Measurements from ENCODE around the gene PRTN3.

PRTN3 gene

DNA sequence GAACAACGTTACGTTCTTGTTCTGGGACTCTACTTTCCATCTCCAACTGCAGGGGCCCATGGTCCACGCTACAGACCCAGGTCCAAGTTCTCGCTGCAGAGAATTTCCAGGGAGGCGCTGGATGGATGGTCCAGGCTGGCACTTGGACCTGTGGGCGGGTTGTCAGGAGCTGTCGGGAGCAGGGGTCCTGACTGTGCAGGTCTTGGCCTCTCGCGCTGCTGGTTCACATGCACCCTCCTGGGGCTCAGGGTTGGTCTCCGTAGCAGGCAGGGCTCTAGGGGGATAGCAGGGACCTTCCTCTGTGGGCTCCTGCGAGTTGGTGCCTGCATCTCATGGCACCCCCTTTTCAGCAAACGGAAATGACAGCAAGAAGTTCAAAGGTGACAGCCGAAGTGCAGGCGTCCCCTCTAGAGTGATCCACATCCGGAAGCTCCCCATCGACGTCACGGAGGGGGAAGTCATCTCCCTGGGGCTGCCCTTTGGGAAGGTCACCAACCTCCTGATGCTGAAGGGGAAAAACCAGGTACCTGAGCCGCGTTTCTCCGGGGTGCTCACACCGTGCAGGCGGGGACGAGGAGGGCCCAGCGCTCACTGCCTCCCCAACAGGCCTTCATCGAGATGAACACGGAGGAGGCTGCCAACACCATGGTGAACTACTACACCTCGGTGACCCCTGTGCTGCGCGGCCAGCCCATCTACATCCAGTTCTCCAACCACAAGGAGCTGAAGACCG, 36.9 kb upstream of the PRTN3 start:
- no peak for DNase-seq (ENCODE audit: low spot score)

DNA sequence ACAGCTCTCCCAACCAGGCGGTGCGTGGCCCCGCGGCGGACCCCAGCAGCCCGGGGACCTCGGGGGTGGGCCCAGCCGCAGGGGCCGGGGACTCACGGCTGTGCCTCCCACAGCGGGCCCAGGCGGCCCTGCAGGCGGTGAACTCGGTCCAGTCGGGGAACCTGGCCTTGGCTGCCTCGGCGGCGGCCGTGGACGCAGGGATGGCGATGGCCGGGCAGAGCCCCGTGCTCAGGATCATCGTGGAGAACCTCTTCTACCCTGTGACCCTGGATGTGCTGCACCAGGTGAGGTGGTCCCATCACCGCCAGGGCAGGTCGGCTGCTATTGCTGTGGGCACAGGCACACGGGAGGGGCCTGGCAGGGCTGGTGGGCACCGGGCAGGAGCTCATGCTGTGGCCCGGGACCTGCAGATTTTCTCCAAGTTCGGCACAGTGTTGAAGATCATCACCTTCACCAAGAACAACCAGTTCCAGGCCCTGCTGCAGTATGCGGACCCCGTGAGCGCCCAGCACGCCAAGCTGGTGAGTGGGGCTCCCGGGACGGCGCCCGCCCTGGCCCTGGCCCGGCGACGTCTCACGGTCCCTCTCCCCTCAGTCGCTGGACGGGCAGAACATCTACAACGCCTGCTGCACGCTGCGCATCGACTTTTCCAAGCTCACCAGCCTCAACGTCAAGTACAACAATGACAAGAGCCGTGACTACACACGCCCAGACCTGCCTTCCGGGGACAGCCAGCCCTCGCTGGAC, 36.2 kb upstream of the PRTN3 start:
- no peak for DNase-seq (ENCODE audit: low spot score)

DNA sequence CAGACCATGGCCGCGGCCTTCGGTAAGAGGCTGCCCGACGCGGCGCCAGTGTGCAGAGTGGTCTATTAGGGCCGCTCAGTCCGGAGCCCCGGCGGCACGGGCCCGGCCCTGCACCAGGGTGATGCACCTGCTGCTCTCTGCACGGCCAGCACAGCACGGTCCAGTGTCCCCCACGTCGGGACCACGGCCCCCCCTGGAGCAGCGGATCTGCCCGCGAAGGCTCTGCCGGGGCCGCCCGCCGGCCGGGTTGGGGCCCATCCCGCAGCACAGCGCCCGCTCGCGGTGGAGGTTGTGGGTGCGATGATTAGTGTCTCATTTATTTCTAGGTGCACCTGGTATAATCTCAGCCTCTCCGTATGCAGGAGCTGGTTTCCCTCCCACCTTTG, 35.6 kb upstream of the PRTN3 start:
- no peak for DNase-seq (ENCODE audit: low spot score)

DNA sequence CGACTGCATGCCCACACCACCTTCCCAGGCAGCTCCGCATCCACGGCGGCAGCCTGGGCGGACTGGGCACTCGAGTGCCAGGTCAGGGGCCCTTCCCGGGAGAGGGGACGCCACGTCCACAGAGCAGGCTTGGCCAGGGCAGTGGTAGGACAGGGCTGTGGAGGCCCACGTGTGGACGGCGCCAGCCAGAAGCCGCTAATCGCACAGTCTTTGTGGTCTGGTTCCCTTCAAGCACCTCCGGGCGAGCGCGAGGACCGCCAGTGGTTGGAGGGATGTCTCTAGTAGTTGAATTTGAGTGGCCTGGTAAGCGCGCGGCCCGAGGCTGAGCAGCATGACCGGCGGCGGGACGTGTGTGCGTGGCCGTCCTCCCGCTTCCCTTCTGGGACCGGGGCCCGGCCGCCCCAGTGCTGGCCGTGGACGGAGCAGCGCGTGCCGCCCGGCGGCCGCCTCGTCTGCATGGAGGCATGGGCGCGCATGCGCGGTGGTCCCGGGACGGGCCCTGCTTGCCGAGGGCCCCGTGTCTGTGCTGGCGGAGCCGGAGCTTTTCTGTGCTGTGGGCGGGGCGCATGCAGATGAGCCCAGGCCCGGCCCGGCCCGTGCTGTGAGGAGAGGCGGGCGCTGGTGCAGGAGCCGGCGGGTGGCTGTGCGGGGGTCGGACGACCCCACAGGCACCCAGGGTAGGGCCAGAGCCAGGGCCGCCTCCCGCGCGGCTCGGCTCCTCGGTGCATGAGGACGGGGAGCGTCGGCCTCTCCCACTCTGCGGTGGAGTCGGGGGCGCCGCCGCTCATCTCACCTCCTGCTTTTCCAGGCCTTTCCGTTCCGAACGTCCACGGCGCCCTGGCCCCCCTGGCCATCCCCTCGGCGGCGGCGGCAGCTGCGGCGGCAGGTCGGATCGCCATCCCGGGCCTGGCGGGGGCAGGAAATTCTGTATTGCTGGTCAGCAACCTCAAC, 34.9 kb upstream of the PRTN3 start:
- DNase-seq (ENCODE audit: low spot score) = no peak

DNA sequence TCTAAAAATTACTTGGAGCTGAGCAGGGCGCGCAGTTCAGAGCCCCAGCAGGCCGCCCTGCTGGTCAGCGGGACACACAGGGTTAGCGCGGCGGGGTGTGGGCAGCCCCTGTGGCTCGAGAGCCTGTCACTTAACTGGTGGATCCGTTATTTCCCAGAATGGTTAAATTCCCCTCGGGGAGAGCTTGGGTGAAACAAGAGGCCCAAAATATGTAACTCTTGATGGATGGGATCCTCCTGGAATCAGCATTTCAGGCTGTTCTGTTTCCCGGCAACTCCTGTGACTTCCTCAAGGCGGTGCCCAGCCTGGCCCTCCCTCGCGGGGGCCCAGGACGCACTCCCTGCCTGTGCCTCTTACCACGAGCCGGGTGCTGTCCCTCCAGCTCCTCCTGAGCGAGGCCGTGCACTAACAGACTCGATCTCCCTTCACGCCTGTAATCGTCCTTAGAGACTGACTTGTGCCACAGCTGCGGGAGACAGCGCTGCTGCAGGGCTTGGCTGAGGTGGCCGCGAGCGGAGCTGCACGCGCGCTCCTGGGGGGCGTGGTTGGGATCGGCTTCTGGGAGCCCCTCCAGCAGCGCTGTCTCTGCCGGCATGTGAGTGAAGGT, 33.9 kb upstream of the PRTN3 start:
- no peak for DNase-seq (ENCODE audit: low spot score)

DNA sequence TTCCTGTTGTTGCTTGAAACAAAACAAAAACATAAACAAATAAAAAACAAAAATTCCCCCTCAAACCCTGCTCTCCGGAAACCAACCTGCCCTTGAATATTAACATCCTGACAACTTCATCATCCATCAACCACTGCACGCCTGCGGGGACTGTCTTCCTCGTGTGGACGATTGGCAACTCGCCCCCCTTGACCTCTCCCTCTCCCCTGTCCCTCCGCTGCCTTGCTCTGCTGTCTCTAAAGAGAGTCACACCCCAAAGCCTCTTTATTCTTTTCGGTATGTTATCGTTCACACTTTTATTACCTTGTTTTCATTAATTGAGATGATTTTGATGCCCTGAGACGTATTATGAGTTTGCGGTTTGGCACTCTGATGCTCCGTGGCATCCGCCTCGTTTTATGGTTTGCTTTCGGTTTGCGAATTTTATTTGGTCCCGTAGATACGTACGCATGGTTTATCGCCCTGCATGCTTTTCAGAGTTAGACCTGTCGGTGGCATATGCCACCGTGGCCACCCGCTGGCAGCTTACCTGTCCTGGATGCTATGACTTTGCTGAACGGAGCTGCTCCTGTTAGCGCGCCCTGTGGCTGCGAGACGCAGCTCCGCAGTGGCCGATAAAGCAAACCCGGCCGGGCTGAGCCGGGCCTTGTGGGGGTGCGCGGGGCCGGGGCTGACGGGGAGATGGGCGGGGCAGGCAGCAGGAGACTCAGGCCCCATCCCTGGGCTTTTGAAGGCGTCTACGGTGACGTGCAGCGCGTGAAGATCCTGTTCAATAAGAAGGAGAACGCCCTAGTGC, 33.0 kb upstream of the PRTN3 start:
- DNase-seq (ENCODE audit: low spot score) = no peak

DNA sequence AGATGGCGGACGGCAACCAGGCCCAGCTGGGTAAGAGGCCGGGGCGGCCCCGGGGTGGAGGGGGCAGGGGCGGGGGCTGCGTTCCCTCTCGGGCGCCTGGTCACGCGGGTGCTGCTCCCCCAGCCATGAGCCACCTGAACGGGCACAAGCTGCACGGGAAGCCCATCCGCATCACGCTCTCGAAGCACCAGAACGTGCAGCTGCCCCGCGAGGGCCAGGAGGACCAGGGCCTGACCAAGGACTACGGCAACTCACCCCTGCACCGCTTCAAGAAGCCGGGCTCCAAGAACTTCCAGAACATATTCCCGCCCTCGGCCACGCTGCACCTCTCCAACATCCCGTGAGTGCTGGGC, 32.4 kb upstream of the PRTN3 start:
- no peak for DNase-seq (ENCODE audit: low spot score)

DNA sequence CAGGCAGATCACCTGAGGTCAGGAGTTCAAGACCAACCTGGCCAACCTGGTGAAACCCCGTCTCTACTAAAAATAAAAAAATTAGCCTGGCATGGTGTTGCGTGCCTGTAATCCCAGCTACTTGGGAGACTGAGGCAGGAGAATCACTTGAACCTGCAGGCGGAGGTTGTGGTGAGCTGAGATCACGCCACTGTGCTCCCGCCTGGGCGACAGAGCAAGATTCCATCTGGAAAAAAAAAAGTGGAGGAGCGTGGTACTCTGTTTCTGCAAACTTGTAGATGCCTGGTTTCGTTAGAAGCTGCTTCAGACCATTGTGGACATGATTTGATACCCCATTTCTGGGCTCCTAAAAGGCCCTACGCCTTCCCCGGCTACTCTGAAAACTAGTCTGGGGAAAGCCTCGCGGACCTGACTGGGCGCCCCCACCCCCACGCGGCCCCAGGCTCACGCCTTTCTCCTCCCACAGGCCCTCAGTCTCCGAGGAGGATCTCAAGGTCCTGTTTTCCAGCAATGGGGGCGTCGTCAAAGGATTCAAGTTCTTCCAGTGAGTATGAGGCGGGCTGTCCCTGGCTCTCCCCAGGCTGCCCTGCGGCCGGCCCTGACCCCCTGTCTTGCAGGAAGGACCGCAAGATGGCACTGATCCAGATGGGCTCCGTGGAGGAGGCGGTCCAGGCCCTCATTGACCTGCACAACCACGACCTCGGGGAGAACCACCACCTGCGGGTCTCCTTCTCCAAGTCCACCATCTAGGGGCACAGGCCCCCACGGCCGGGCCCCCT, 30.5 kb upstream of the PRTN3 start:
- DNase-seq (ENCODE audit: low spot score) = no peak

DNA sequence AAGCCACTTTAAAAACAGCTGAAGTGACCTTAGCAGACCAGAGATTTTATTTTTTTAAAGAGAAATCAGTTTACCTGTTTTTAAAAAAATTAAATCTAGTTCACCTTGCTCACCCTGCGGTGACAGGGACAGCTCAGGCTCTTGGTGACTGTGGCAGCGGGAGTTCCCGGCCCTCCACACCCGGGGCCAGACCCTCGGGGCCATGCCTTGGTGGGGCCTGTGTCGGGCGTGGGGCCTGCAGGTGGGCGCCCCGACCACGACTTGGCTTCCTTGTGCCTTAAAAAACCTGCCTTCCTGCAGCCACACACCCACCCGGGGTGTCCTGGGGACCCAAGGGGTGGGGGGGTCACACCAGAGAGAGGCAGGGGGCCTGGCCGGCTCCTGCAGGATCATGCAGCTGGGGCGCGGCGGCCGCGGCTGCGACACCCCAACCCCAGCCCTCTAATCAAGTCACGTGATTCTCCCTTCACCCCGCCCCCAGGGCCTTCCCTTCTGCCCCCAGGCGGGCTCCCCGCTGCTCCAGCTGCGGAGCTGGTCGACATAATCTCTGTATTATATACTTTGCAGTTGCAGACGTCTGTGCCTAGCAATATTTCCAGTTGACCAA, 29.8 kb upstream of the PRTN3 start:
- DNase-seq (ENCODE audit: low spot score) = no peak

DNA sequence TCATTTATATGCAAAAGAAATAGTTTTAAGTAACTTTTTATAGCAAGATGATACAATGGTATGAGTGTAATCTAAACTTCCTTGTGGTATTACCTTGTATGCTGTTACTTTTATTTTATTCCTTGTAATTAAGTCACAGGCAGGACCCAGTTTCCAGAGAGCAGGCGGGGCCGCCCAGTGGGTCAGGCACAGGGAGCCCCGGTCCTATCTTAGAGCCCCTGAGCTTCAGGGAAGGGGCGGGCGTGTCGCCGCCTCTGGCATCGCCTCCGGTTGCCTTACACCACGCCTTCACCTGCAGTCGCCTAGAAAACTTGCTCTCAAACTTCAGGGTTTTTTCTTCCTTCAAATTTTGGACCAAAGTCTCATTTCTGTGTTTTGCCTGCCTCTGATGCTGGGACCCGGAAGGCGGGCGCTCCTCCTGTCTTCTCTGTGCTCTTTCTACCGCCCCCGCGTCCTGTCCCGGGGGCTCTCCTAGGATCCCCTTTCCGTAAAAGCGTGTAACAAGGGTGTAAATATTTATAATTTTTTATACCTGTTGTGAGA, 29.2 kb upstream of the PRTN3 start:
- no peak for DNase-seq (ENCODE audit: low spot score)

DNA sequence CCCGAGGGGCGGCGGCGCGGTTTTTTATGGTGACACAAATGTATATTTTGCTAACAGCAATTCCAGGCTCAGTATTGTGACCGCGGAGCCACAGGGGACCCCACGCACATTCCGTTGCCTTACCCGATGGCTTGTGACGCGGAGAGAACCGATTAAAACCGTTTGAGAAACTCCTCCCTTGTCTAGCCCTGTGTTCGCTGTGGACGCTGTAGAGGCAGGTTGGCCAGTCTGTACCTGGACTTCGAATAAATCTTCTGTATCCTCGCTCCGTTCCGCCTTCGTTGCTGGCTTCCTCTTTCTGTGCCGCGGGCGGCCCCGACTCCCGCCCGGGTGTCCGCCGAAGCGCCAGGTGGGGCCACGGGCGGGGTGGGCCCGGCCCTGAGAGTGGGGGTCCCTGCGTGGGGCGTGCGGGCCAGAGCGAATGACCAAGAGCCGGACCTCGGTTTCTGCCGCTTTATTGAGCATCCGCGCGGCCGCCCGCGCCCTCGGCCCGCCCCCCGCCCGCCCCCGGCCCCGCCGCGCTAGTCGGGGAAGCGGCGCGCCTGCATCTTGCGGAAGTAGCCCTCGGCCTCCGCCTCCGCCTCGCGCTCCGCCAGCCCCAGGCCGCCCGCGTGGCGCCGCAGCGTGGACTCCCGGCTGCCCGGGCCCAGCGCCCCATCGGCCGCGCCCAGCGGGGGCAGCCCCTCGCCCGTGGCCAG, 28.6 kb upstream of the PRTN3 start:
- no peak for DNase-seq (ENCODE audit: low spot score)

DNA sequence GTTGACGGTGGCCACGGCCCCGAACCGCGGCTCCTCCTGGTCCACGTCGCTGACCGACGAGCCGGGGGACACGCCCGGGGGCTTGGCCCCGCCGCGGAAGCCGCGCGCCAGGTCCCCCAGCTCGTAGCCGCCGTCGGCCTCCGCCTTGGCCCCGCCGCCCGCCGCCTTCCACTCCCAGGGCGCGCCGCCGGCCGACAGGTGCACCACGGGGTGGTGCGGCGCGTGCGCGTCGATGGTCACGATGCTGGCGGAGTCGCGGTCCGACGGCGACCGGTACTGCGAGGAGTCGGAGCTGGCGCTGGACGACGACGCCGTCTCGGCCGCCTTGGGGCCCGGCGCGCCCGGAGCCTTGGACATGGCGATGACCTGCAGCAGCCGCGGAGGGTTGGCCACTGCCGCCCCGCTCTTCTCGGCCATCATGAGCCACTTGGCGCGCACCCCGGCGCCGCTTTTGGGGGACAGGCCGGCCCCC, 28.0 kb upstream of the PRTN3 start:
- no peak for DNase-seq (ENCODE audit: low spot score)

DNA sequence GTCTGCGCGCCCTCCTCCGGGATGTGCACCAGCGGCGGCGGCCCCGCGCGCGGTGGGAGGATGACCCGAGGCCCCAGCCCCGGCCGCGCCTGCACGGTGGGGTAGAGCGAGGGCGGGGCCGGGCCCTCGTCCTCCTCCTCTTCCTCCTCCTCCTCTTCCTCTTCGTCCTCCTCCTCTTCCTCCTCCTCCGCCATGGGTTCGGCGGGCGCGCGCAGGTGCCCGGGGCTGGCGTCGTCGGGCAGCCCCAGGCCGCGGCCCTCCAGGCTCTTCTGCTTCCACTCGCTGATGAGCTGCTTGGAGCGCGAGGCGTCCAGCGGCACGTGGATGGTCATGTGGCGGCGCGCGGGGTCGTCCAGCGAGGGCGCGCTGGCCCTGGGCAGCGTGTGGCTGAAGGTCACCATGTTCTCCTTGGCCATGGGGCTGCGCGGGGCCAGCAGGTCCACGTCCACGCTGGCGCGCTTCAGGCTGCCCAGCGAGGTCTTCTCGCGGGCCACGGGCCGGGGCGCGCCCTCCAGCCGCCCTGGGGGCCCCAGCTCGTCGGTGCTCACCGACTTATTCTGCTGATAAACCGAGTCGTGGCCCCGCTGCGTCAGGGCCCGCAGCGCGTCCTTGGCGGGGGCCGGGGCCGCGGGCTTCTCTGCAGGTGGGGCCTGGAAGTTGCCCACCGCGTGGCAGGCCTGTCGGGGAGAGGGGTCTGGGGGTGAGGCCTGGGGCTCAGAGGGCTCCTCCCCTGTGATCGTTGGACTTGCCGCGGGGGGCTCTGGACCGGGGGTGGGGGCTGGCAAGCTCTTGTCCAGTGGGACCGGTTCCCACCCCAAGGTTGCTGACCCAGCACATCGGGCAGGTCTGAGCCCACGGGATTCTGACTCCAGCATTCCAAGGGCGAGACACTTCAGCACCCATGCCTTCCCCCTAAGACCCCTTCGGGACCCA, 27.3 kb upstream of the PRTN3 start:
- no peak for DNase-seq (ENCODE audit: low spot score)

DNA sequence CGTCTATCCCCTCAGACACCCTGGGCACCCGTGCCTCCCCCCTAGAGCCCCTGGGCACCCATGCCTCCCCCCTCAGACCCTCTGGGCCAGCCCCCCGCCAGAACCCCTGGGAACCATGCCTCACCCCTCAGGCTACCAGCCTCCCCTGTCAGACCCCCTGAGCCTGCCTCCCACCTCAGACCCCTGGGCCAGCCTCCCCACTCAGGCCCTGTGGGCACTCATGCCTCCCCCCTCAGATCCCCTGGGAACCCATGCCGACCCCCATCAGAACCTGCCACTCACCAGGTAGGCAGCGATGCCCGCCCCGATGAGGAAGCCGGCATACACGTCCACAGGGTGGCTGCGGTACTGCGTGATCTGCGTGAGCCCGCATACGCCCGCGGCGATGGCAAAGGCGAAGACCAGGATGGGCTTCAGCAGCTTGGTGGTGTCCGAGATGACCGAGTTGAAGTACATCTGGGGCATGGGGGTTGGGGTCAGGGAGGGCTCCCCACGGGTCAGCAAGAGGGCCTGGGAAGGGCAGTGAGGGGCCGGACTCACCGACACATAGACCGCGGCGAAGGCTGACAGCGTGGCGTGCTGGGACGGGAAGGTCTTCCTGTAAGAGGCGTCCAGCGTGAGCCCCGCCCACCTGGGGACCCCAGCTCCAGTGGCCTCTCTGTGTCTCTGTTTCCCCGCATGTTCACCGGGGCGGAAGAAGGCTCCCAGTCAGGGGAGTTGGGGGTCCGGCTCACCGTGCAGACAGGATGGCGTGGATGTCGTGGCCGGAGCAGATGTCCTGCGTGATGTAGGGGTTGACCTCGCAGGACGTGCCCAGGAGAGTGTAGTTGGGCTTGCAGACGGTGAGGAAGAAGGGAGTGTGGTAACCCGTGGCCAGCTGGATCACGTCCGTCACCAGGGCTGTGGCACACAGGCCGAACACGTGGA, 26.4 kb upstream of the PRTN3 start:
- no peak for DNase-seq (ENCODE audit: low spot score)

DNA sequence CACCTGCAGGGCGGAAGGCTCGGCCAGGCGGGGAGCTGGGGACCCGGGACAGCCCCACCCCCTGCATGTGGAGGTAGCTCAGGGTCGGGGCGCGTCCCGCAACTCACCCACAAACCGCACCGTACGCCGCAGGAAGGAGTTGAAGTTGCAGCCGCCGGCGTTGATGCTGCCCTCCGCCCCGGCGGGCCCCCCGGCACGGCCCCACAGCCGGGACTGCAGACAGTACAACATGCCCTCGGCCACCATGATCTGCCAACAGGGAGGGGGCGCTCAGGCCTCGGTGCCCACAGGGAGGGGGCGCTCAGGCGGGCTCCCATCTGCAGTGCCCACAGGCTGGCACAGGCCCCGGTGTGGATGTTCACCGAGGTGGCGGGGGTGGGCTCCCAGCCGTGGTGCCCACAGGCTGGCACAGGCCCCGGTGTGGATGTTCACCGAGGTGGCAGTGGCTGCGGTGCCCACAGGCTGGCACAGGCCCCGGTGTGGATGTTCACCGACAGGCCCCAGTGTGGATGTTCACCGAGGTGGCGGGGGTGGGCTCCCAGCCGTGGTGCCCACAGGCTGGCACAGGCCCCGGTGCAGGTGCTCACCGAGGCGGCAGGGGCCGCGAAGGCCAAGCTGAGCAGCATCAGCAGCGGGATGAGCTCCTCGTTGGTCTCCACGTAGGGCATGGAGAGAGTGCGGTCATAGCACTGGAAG, 25.6 kb upstream of the PRTN3 start:
- DNase-seq (ENCODE audit: low spot score) = no peak

DNA sequence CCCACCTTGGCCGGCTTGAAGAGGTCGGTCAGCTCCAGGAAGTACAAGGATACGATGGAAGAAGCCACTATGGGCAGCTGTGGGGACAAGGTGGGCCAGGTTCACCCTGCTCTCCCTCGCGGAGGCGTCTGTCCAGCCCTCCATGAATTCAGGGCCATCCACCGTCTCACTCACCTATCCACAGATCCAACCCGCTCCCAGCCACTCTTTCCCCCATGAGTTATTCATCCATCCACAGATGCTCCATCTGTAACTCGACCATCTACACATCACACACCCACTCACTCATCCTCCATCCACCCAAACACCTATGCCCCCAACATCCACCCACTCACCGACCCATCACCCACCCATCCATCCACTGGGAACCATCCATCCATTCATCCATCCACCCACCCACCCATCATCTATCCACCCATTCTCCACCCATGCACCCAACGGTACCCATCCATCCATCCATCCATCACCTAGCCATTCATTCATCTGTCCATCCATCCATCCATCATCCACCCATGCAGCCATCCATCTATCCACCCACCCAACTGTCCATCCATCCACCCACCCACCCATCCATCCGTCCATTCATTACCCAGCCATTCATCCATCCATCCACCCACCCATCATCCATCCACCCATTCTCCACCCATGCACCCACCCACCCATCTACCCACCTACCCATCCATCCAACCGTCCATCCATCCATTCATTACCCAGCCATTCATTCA, 24.9 kb upstream of the PRTN3 start:
- DNase-seq (ENCODE audit: low spot score) = no peak

All from AG08395 (cell line).